GM12878 (cell line): ENCODE results near the gene SFTPB. TPM values are rescaled to one million over a fixed set of nuclear protein-coding genes. Genes with fewer than 3 reads are reported as not detected.

ENCODE experiments used
- ATAC-seq: fragments of 200-7000 bp; cut with Tn5 transposase; 3 replicates; pipeline ENCODE4 v1.9.1; 2020; ENCODE audit warnings: mild to moderate bottlenecking, moderate library complexity
- BruUV-seq: library from RNA; stranded (reverse); fragments of 400-500 nt; replicated peaks from 2 replicates; lab custom pipeline; 2021; lab: Mats Ljungman, UMichigan
- CTCF ChIA-PET: fragments of 300-600 bp; sonication (Branson Sonifier 250); formaldehyde crosslinking; extraction: SDS; loops from one replicate; lab custom pipeline; 2021; ENCODE audit warnings: inconsistent platforms; lab: Yijun Ruan, JAX
- POLR2A ChIA-PET: fragments of 350-600 bp; formaldehyde crosslinking; extraction: SDS; loops from one replicate; lab custom pipeline; 2021; ENCODE audit warnings: inconsistent platforms; lab: Charles Lee
- RAD21 ChIA-PET: fragments of 300-600 bp; sonication (Branson Sonifier 250); formaldehyde crosslinking; loops from one replicate; lab custom pipeline; 2023; ENCODE audit warnings: antibody characterized with exemption; ENCODE audit not compliant: unreplicated experiment; lab: Charles Lee
- SMC1A ChIA-PET: fragments of 300-600 bp; sonication (Branson Sonifier 250); formaldehyde crosslinking; loops from one replicate; lab custom pipeline; 2023; ENCODE audit not compliant: unreplicated experiment, uncharacterized antibody; lab: Charles Lee
- DNase-seq: peaks from one replicate; pipeline ENCODE4 v3.0.0-alpha.2; 2011; ENCODE audit warnings: low read depth, low spot score
- FAIRE-seq: peaks from 3 replicates; lab custom pipeline; 2011; peaks lifted over from hg19 to GRCh38; lab: Jason Lieb, UNC
- H2AFZ ChIP-seq: 2 replicates; pipeline ENCODE4 v1.6.0; 2011; ENCODE audit warnings: low read depth, low read length, control low read depth; ENCODE audit not compliant: control insufficient read depth
- H3K27ac ChIP-seq: 2 replicates; pipeline ENCODE4 v1.5.1; 2011; ENCODE audit warnings: control low read depth; ENCODE audit not compliant: control insufficient read depth, insufficient read depth
- H3K27me3 ChIP-seq, 2 experiments: replicated peaks in 1 of 2; 2 replicates each; pipeline versions ENCODE4 v1.6.0 to v1.6.1; 2011; ENCODE audit warnings: low read length in 1 of 2; ENCODE audit not compliant: control insufficient read depth in 2 of 2, insufficient read depth in 2 of 2
- H3K36me3 ChIP-seq, 2 experiments: 2 replicates each; pipeline ENCODE4 v1.5.1; 2011; ENCODE audit warnings: low read length in 1 of 2; ENCODE audit not compliant: control insufficient read depth in 2 of 2, insufficient read depth in 2 of 2
- H3K4me1 ChIP-seq: 2 replicates; pipeline ENCODE4 v1.6.1; 2011; ENCODE audit warnings: mild to moderate bottlenecking, low read length, moderate library complexity, mixed read lengths; ENCODE audit not compliant: control insufficient read depth, insufficient read depth
- H3K4me2 ChIP-seq: 2 replicates; pipeline ENCODE4 v1.6.0; 2011; ENCODE audit warnings: control low read depth; ENCODE audit not compliant: control insufficient read depth, insufficient read depth
- H3K4me3 ChIP-seq: fragments of 200-600 bp; sonication (generic); 2 replicates; pipeline ENCODE4 v1.5.1; 2016
- H3K79me2 ChIP-seq: 2 replicates; pipeline ENCODE4 v1.6.0; 2011; ENCODE audit warnings: low read length; ENCODE audit not compliant: control insufficient read depth, insufficient read depth
- H3K9ac ChIP-seq: 2 replicates; pipeline ENCODE4 v1.8.0; 2011; ENCODE audit warnings: low read length, control low read depth, mixed read lengths; ENCODE audit not compliant: control insufficient read depth, insufficient read depth
- H3K9me3 ChIP-seq: replicated peaks from 3 replicates; pipeline ENCODE4 v1.5.1; 2011; ENCODE audit warnings: mild to moderate bottlenecking, low read length; ENCODE audit not compliant: control insufficient read depth, insufficient read depth
- H4K20me1 ChIP-seq: 2 replicates; pipeline ENCODE4 v1.6.0; 2011; ENCODE audit not compliant: control insufficient read depth, insufficient read depth
- BCL11A ChIP-seq: IDR thresholded peaks from 2 replicates; pipeline ENCODE4 v1.6.1; 2011; ENCODE audit warnings: low read depth, low read length
- BHLHE40 ChIP-seq, 2 experiments: fragments of 450-650 bp in 1 of 2; IDR thresholded peaks; 2 replicates each; pipeline ENCODE4 v1.6.1; 2011 to 2017; ENCODE audit warnings: low read depth in 2 of 2, borderline replicate concordance in 1 of 2, improper control_type of control experiment in 1 of 2, low read length in 1 of 2, mild to moderate bottlenecking in 1 of 2
- CBX3 ChIP-seq: fragments of 200-600 bp; sonication (generic); IDR thresholded peaks from 2 replicates; pipeline ENCODE4 v1.6.1; 2016; ENCODE audit warnings: low read depth, borderline replicate concordance
- ESRRA ChIP-seq: IDR thresholded peaks from 2 replicates; pipeline ENCODE4 v1.6.1; 2012; ENCODE audit warnings: mild to moderate bottlenecking, low read length, improper control_type of control experiment
- FOXK2 ChIP-seq: fragments of 450-650 bp; IDR thresholded peaks from 2 replicates; pipeline ENCODE4 v1.6.1; 2017; ENCODE audit warnings: mild to moderate bottlenecking, moderate library complexity
- JUNB ChIP-seq: IDR thresholded peaks from 2 replicates; pipeline ENCODE4 v1.6.1; 2016; ENCODE audit warnings: antibody characterized with exemption, mild to moderate bottlenecking
- LARP7 ChIP-seq: fragments of 450-650 bp; IDR thresholded peaks from 2 replicates; pipeline ENCODE4 v1.6.1; 2017; ENCODE audit warnings: mild to moderate bottlenecking
- RELA ChIP-seq: fragments of 450-650 bp; IDR thresholded peaks from 2 replicates; pipeline ENCODE4 v1.8.0; 2014; ENCODE audit warnings: borderline replicate concordance; ENCODE audit not compliant: partially characterized antibody
- RFX5 ChIP-seq: IDR thresholded peaks from 2 replicates; pipeline ENCODE4 v1.6.1; 2011; ENCODE audit warnings: low read depth, low read length, improper control_type of control experiment
- SIN3A ChIP-seq: IDR thresholded peaks from 2 replicates; pipeline ENCODE4 v1.6.1; 2012; ENCODE audit warnings: low read depth, low read length, improper control_type of control experiment
- SMC3 ChIP-seq: IDR thresholded peaks from 2 replicates; pipeline ENCODE4 v1.6.1; 2011; ENCODE audit warnings: low read length, improper control_type of control experiment, borderline replicate concordance
- ZNF217 ChIP-seq: fragments of 450-650 bp; IDR thresholded peaks from 2 replicates; pipeline ENCODE4 v1.6.1; 2017; ENCODE audit warnings: antibody characterized with exemption, mild to moderate bottlenecking
- WGBS: methylation state at CpG from one replicate; pipeline ENCODE4 v1.1.6; 2016; ENCODE audit warnings: low lambda C conversion rate; ENCODE audit not compliant: insufficient replicate concordance, insufficient coverage; ENCODE audit errors: missing lambda C conversion rate; 5-methylcytosine and 5-hydroxymethylcytosine counted together
- in situ Hi-C: fragments of 300-500 bp; cut with MboI; formaldehyde crosslinking; loops from 9 replicates; pipeline ENCODE4 v1.14.3; 2018; ENCODE audit warnings: mixed read lengths
- intact Hi-C: fragments of 100-400 bp; cut with micrococcal nuclease; formaldehyde crosslinking; loops from one replicate; pipeline ENCODE4 v1.14.2; 2022; ENCODE audit not compliant: unreplicated experiment
- polyA plus RNA-seq, 11 experiments: library from polyadenylated mRNA; depleted of rRNA in 4 of 11; unstranded in 6 of 11; stranded (reverse) in 5 of 11; fragments of >200 nt; fragmentation: Nextera tagmentation in 4 of 11; fragmentation: Illumina TruSeq in 1 of 11; extraction: Ambion mirVana in 4 of 11; extraction: Trizol in 1 of 11; gene quantifications; 1 replicate in 1 of 11; 2 replicates in 10 of 11; pipeline versions ENCODE4 v1.2.1 to v1.2.3, GENCODE V29; 2011 to 2016; ENCODE audit warnings: inconsistent platforms in 2 of 11, missing spikeins in 2 of 11, low read depth in 1 of 11
- total RNA-seq, 4 experiments: library from RNA; depleted of rRNA in 3 of 4; stranded (reverse); fragments of >200 nt in 3 of 4; fragmentation: Illumina TruSeq in 1 of 4; extraction: Trizol in 1 of 4; gene quantifications; 2 replicates each; pipeline versions ENCODE4 v1.2.1 to v1.2.3, GENCODE V29; 2013 to 2021
- TF ChIP-seq, protein P1 (sequence below): fragments of 150-350 bp; IDR thresholded peaks from 2 replicates; pipeline ENCODE4 v1.6.1; 2016; ENCODE audit warnings: low read depth, low read length

The SFTPB gene
- total and polyA plus RNA-seq, 10 of the 15 experiments (the other 5 are each of a cell fraction or from before 2014, with no cell fraction given) = 0.02 to 5.3 TPM; not detected in 8

DNA sequence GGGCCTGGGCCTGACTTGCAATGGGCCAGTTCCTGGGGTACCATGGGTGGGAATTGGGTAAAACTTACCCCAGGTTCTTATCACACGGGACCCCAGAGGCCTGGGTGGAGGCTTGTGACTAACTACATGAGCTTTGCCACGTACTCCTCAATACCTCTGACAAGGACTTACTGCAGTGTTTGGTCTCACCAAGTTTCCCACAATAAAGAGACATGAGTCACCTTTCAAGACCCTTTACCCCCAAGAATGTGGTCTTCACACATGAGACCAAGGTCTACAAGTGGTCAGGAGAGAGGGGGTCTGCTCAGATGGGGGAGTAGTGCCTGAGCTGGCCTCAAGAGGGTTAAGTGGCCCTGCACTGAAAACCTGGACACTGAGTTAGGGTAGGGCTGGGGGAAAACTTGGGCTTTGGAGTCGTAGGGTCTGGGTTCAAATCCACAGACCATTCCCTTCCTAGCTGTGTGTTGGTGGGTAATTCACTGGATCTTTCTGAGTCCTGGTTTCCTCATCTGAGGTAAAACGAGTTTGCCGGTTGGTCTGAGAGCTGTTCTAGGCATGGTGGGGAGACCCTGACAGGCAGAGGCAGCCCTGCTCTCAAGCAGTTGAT is 24.1 kb upstream of the SFTPB start:
- no peak for TF ChIP-seq RELA
- Histone ChIP-seq H3K36me3 (no peaks in the 10 kb centered on the region), H3K9ac (no peak overlapping the region), H3K4me2 (no peak overlapping the region), H3K27ac (no peak overlapping the region), H3K9me3 (no peaks in the 10 kb centered on the region), H3K79me2 (no peaks in the 10 kb centered on the region), H2AFZ (no peak overlapping the region), H3K4me1 (no peaks in the 10 kb centered on the region), H3K4me3 (no peak overlapping the region), H4K20me1 (no peaks in the 10 kb centered on the region), H3K27me3 (no peaks in the 10 kb centered on the region)
- ATAC-seq (no peak), DNase-seq (no peak), FAIRE-seq (no peak)
- no TSS peak for BruUV-seq
- intact Hi-C loops = no loop called here
- 37% methylated on average over 5 of the region's 5 CpGs for WGBS
- RAD21 ChIA-PET = interaction anchor here (1.1 kb wide), 1 partner anchor 13 kb away, joined by 4 read pairs; no protein-coding TSS in a partner anchor
- POLR2A ChIA-PET = no interaction called here
- SMC1A ChIA-PET = interaction anchor here (1.4 to 4.4 kb wide), 2 partner anchors 14 to 135 kb away, joined by 3 to 22 read pairs; no protein-coding TSS in a partner anchor
- in situ Hi-C loops = no loop called here
- CTCF ChIA-PET = interaction anchor here (0.6 to 3.3 kb wide), 6 partner anchors 12 to 612 kb away, joined by 3 to 10 read pairs (median 3); no protein-coding TSS in a partner anchor

DNA sequence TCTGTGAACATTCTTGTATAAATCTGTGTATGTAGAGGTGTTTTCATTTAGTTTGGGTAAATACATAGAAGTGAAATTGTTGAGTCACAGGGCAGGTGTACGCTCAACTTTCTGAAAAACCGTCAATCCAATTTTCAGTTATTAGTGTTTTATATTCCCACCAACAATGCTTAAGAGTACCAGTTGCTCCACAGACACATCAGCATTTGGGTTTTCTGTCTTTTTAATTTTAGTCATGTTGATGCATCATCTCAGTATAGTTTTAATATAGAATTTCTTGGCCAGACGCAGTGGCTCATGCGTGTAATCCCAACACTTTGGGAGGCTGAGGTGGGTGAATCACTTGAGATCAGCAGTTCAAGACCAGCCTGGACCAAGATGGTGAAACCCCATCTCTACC is 22.9 kb upstream of the SFTPB start:
- H2AFZ ChIP-seq = no peak overlapping the region
- intact Hi-C loops (no loop called here), in situ Hi-C loops (no loop called here)
- H3K36me3 ChIP-seq = no peaks in the 10 kb centered on the region
- DNase-seq (no peak), FAIRE-seq (no peak), ATAC-seq (no peak)
- CTCF ChIA-PET = interaction anchor here (0.6 to 3.3 kb wide), 2 partner anchors 14 to 15 kb away, joined by 3 to 10 read pairs; no protein-coding TSS in a partner anchor
- no peak overlapping the region for H3K9ac ChIP-seq
- no peaks in the 10 kb centered on the region for H3K4me1 ChIP-seq
- no peak overlapping the region for H3K27ac ChIP-seq
- H3K9me3 ChIP-seq = no peaks in the 10 kb centered on the region
- H3K79me2 ChIP-seq = no peaks in the 10 kb centered on the region
- H4K20me1 ChIP-seq = no peaks in the 10 kb centered on the region
- 49% methylated on average over 4 of the region's 4 CpGs for WGBS
- RAD21 ChIA-PET = no interaction called here
- no TSS peak for BruUV-seq
- H3K27me3 ChIP-seq = no peaks in the 10 kb centered on the region
- H3K4me3 ChIP-seq = no peak overlapping the region
- POLR2A ChIA-PET = no interaction called here
- H3K4me2 ChIP-seq = no peak overlapping the region
- SMC1A ChIA-PET = interaction anchor here (4.4 kb wide), 1 partner anchor 15 kb away, joined by 22 read pairs; no protein-coding TSS in a partner anchor
- no peak for TF ChIP-seq LARP7
- no peak for TF ChIP-seq BHLHE40 (IDR thresholded peaks at IDR 0.05; ENCODE audit: borderline replicate concordance in 1 of 2, low read depth in 2 of 2, low read length in 1 of 2)
- TF ChIP-seq SIN3A = no peak
- no peak for TF ChIP-seq JUNB
- TF ChIP-seq FOXK2 = no peak
- TF ChIP-seq BCL11A = no peak
- no peak for TF ChIP-seq ZNF217
- no peak for TF ChIP-seq ESRRA
- TF ChIP-seq SMC3 = no peak
- TF ChIP-seq, protein P1, sequence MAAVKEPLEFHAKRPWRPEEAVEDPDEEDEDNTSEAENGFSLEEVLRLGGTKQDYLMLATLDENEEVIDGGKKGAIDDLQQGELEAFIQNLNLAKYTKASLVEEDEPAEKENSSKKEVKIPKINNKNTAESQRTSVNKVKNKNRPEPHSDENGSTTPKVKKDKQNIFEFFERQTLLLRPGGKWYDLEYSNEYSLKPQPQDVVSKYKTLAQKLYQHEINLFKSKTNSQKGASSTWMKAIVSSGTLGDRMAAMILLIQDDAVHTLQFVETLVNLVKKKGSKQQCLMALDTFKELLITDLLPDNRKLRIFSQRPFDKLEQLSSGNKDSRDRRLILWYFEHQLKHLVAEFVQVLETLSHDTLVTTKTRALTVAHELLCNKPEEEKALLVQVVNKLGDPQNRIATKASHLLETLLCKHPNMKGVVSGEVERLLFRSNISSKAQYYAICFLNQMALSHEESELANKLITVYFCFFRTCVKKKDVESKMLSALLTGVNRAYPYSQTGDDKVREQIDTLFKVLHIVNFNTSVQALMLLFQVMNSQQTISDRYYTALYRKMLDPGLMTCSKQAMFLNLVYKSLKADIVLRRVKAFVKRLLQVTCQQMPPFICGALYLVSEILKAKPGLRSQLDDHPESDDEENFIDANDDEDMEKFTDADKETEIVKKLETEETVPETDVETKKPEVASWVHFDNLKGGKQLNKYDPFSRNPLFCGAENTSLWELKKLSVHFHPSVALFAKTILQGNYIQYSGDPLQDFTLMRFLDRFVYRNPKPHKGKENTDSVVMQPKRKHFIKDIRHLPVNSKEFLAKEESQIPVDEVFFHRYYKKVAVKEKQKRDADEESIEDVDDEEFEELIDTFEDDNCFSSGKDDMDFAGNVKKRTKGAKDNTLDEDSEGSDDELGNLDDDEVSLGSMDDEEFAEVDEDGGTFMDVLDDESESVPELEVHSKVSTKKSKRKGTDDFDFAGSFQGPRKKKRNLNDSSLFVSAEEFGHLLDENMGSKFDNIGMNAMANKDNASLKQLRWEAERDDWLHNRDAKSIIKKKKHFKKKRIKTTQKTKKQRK = no peak
- TF ChIP-seq CBX3 = no peak
- no peak for TF ChIP-seq RFX5
